DND-41 (cell line): Measurements from ENCODE around the gene WASHC2C.
"Not testable (repeated sequence)": the region's sequence is repeated elsewhere in the genome, so short reads cannot be mapped to it uniquely, and the experiment has no call there.

Source experiments
- EZH2 ChIP-seq: IDR thresholded peaks from 3 replicates; pipeline ENCODE4 v1.6.1; 2012; ENCODE audit warnings: borderline replicate concordance, low read depth, mild to moderate bottlenecking, moderate library complexity, low read length, inconsistent platforms; ENCODE audit not compliant: severe bottlenecking
- TF ChIP-seq, protein P1 (sequence below): IDR thresholded peaks from 2 replicates; pipeline ENCODE4 v1.5.1; 2012; ENCODE audit warnings: borderline replicate concordance, low read length, moderate library complexity, mild to moderate bottlenecking; ENCODE audit not compliant: poor library complexity, severe bottlenecking; ENCODE audit errors: extremely low read depth

DNA sequence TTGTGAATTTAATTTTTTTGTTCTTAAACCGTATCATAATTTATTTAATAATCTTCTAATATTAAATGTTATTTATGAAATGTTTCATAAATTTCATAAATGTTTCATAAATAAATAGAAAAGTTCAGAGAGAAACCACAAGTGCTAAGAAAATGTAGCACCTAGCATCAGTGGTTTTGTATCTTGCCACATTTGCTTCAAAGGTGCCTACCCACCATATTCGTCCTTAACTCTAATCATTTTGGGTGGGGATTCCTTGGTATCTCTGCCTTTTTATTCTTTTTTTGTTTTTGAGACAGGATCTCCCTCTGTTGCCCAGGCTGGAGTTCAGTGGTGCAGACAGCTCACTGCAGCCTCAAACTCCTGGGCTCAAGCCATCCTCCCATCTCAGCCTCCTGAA, 7.4 kb downstream of the WASHC2C start:
- TF ChIP-seq, protein P1, sequence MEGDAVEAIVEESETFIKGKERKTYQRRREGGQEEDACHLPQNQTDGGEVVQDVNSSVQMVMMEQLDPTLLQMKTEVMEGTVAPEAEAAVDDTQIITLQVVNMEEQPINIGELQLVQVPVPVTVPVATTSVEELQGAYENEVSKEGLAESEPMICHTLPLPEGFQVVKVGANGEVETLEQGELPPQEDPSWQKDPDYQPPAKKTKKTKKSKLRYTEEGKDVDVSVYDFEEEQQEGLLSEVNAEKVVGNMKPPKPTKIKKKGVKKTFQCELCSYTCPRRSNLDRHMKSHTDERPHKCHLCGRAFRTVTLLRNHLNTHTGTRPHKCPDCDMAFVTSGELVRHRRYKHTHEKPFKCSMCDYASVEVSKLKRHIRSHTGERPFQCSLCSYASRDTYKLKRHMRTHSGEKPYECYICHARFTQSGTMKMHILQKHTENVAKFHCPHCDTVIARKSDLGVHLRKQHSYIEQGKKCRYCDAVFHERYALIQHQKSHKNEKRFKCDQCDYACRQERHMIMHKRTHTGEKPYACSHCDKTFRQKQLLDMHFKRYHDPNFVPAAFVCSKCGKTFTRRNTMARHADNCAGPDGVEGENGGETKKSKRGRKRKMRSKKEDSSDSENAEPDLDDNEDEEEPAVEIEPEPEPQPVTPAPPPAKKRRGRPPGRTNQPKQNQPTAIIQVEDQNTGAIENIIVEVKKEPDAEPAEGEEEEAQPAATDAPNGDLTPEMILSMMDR = not testable (repeated sequence)
- TF ChIP-seq EZH2 = not testable (repeated sequence)
